AG09319 (cell line): Measurements from ENCODE around the gene BCAP31.
"Not testable (repeated sequence)": the region's sequence is repeated elsewhere in the genome, so short reads cannot be mapped to it uniquely, and the experiment has no call there.

Experiments
- DNase-seq: peaks from one replicate; pipeline ENCODE4 v3.0.0-alpha.2; 2010; ENCODE audit warnings: low read depth; ENCODE audit errors: extremely low read depth
- TF ChIP-seq, protein P1 (sequence below): IDR thresholded peaks from 2 replicates; pipeline ENCODE4 v1.5.1; 2011; ENCODE audit warnings: low read depth, mild to moderate bottlenecking, inconsistent platforms, low read length, moderate library complexity

The BCAP31 gene

DNA sequence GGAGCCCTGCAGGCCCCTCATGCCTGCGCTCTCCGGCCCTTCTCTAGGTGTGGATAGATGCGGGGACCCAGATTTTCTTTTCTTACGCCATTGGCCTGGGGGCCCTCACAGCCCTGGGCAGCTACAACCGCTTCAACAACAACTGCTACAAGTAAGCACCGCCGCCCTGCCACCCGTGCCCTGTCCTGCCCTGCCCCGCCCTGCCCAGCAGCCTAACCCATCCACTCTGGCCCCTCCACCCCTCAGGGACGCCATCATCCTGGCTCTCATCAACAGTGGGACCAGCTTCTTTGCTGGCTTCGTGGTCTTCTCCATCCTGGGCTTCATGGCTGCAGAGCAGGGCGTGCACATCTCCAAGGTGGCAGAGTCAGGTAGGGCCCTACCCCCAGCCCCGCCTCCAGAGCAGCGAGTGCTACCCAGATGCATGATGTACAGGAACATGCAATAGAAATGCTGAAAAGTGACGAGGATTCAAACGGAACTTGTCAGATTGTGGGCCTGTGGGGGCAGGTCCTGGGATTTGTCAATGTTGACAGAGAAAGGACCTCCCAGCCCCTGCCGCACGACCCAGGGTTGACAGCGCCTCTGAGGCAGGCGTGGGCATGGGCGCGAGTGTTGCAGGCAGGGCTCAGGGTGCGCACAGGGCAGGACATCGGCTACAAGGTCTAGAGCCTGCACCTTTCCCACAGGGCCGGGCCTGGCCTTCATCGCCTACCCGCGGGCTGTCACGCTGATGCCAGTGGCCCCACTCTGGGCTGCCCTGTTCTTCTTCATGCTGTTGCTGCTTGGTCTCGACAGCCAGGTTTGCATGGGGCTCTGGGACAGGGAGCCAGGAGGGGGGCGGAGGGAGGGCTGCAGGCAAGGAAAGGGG is 30.7 kb downstream of the BCAP31 start:
- no peak for DNase-seq
- TF ChIP-seq, protein P1, sequence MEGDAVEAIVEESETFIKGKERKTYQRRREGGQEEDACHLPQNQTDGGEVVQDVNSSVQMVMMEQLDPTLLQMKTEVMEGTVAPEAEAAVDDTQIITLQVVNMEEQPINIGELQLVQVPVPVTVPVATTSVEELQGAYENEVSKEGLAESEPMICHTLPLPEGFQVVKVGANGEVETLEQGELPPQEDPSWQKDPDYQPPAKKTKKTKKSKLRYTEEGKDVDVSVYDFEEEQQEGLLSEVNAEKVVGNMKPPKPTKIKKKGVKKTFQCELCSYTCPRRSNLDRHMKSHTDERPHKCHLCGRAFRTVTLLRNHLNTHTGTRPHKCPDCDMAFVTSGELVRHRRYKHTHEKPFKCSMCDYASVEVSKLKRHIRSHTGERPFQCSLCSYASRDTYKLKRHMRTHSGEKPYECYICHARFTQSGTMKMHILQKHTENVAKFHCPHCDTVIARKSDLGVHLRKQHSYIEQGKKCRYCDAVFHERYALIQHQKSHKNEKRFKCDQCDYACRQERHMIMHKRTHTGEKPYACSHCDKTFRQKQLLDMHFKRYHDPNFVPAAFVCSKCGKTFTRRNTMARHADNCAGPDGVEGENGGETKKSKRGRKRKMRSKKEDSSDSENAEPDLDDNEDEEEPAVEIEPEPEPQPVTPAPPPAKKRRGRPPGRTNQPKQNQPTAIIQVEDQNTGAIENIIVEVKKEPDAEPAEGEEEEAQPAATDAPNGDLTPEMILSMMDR, result no peak

DNA sequence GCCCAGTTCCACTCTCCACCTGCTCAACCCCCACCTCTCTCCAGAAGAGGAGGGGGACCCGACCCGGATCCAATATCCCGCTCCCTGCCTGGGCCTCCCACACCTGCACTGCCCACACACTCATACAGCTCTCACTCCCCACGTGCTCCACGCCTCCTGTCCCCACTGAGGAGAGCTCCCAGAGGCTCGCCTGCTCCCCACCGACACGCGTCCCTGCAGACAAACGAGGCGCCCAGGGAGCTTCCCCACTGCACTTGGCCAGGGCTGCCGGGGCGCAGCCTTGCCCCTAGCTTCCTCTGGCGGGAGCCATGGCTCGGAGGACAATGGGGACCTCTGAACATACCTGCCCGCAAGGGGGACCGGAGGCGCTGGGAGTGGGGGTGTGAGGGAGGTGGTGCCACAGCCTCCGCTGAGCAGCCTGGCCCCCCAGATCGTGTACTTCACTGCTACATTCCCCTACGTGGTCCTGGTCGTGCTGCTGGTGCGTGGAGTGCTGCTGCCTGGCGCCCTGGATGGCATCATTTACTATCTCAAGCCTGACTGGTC is 31.5 kb downstream of the BCAP31 start:
- DNase-seq, result no peak
- TF ChIP-seq, protein P1, result no peak

DNA sequence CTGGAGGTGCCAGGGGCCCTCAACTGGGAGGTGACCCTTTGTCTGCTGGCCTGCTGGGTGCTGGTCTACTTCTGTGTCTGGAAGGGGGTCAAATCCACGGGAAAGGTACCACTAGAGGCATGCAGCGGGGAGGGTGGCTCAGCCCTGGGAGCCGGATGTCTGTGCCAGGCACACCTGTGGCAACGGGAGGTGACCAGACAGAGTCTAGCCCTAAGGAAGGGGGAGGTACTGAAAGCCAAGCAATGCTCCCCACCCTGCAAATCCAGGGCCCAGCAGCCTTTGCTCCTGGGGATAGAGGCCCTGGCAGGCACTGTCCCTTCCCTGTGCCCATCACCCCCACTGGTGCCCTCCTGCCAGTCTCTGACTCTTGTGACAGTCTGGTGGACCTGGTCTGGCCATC is 32.2 kb downstream of the BCAP31 start:
- TF ChIP-seq, protein P1, result no peak
- DNase-seq, result no peak

DNA sequence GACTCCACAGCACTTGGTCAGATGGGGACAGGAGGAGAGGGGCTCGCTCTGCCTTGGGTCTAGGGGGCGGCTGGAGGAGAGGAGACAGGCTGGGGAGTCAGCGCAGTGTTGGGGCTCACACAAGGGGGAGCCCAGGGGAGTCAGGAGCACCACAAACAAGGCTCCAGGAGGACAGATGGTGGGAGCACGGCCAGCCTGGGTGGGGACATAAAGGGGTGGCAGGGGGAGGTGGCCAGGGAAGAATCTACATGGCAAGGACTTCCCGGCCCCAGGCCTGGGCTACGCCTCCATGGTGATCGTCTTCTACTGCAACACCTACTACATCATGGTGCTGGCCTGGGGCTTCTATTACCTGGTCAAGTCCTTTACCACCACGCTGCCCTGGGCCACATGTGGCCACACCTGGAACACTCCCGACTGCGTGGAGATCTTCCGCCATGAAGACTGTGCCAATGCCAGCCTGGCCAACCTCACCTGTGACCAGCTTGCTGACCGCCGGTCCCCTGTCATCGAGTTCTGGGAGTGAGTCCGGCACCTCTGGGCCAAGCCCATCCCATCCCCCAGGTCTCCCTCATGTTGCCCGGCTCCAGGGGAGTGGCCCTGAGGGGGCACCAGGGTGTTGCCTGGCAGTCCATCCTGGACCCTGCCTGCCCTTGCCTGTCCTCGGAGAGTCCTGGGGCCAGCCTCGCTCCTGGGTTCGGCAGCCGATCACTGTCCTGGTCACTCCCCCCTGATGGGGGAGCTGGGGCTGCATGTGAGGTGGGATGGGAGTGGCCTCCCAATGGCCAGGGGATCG is 33.0 kb downstream of the BCAP31 start:
- not testable (repeated sequence) for DNase-seq

DNA sequence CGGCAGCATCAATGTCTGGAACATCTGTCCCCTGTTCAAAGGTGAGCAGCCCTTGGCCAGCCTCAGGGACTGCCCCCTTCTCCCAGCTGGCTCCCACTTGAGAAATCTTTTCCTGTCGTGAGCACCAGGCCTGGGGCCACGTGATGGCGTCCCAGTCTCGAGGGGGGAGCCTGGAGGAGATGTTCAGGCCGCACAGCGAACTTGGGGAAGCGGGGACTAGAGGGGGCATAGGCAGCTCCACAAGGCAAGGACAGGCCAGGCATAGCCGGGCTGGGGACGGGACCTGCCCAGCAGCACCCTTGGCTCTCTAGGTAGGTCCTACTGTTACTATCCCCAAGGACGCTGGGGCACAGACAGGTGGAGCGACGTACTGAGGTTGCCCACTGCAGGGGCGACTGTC is 33.7 kb downstream of the BCAP31 start:
- no peak for DNase-seq
- TF ChIP-seq, protein P1, result no peak

DNA sequence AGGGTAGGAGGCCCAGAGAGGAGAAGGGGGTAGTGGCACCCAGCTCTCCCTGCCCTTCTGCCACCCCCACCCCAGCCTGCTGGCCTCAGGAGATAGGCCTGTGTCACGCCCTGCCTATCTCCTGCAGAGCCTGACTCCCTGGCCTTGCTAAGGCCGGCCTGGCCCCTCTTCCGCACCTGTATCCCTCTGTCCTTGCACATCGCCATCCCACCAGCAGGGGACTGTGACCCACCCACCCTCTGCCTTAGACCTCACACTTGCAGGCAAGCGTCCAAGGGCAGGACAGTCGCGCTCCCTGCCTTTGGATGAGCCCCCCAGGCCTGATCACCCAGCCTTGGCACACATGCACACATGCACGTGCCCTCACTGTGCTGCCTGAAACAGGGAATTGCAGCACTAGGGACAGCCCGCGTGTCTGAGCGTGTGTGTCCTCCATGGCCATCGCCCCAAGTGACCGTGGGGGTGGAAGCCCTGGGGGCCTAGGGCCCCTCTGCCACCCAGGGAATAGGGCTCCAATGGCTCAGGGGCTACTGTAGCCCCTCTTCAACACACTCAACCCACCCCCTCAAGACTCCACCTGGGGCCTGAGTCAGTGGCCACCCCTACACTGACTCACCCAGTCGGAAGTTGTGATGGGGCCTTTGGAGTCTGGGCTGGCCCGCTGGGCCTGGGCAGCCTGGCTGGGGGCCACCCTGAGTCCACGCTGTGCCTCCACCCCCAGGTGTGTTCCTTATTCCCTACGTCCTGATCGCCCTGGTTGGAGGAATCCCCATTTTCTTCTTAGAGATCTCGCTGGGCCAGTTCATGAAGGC is 34.3 kb downstream of the BCAP31 start:
- TF ChIP-seq, protein P1, result no peak
- no peak for DNase-seq

DNA sequence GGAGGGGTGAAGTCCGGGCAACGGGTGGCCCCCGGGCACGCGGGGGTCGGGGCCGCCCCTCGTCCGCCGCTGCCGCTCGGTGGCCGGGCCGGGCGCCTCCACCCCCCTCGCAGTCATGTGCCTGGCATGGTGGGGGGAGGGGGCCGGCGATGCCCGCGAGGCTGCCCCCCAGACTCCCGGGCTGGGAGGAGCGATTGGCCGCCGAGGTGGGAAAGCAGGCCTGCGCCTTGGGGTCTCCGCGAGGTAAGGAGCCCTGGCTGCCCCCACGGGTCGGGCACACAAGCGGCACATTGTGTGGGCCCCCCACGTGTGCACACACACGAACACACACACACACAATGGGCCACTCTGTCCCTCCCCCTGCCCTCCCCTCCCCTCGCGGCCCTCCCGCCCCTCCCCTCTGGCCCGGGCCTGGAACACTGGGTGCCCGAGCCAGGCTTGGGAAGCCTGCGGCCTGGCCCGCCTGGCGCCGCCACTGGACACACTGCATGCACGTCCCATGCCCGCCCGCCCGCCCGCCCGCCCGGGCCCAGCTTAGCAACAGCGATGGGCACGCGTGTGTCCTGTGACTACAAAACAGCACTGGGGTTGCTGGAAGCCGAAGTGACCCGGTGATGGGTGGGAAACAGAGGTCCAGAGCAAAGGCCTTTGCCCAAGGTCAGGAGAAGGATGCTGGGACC is 35.1 kb downstream of the BCAP31 start:
- TF ChIP-seq, protein P1, result no peak
- peak; percentile 10 for DNase-seq
